ENCODE data around the gene RAB6B. TPM values are rescaled to one million over a fixed set of nuclear protein-coding genes. Genes with fewer than 3 reads are reported as not detected.

The RAB6B gene
- total and polyA plus RNA-seq, 2 of the 4 experiments (the other 2 are of a cell fraction): 0.18 to 1.2 TPM

DNA sequence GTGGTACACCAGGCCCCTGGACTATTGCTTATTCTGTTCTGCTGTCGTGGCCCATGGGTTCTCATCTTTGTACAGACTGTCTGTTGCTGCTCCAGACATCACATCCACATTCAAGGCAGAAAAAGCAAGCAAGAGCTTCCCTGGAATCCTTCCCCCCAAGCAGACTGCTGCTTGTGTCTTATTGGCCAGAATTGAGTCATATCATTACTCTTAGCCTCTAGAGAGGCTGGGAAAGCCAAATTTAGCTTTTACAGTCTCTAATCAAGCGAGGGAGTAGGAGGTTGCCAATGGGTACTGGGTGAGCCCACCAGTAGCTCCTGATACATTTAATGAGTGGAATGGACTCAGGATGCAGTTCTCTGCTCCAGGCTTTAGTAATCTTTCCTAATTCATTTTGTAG lies 39.4 kb downstream of the RAB6B start:
- H2BK20ac ChIP-seq (ENCODE audit: low read depth, low read length): no peak overlapping the region
- no peak overlapping the region for H2AFZ ChIP-seq (replicated peaks; ENCODE audit: low read length, poor library complexity)
- no peak overlapping the region for H2AK5ac ChIP-seq (ENCODE audit: low read depth, low read length)
- WGBS, 2 experiments (ENCODE audit: extremely low coverage in 2 of 2, insufficient read length in 1 of 2): no CpG with 5 or more reads among the region's 2 CpGs
- H4K91ac ChIP-seq (ENCODE audit: insufficient read depth, low read depth, low read length): no peak overlapping the region
- no peak overlapping the region for H2BK5ac ChIP-seq (ENCODE audit: low read depth, low read length, poor library complexity, severe bottlenecking)
- H3K18ac ChIP-seq (ENCODE audit: low read depth, low read length): no peak overlapping the region
- H3K79me1 ChIP-seq (ENCODE audit: low read depth in 1 of 2, low read length in 2 of 2): no peaks in the 10 kb centered on the region
- CTCF ChIA-PET: no interaction called here
- no peak overlapping the region for H3K27ac ChIP-seq (ENCODE audit: insufficient read depth, low read length)
- intact Hi-C loops (cut with micrococcal nuclease) (no loop called here), dilution Hi-C loops (cut with HindIII; ENCODE audit: low sequenced_read_pairs, unreplicated experiment) (no loop called here), in situ Hi-C loops (cut with MboI; ENCODE audit: low sequenced_read_pairs) (no loop called here)
- POLR2A ChIA-PET (ENCODE audit: unreplicated experiment): no interaction called here
- H3K9me1 ChIP-seq (ENCODE audit: insufficient read depth, low read length): no peaks in the 10 kb centered on the region
- no peak overlapping the region for H3K23ac ChIP-seq (ENCODE audit: low read depth, low read length)
- no peaks in the 10 kb centered on the region for H3K4me1 ChIP-seq (ENCODE audit: control insufficient read depth, insufficient read depth, low read length)
- no peak; the same call in 1 of the 2 replicates for ATAC-seq (ENCODE audit: low read depth)
- H2AK9ac ChIP-seq (replicated peaks; ENCODE audit: low read depth, low read length, poor library complexity): no peak overlapping the region
- no peak overlapping the region for H3K56ac ChIP-seq (ENCODE audit: extremely low read depth, insufficient read depth, low read length)
- H3K36me3 ChIP-seq (ENCODE audit: control insufficient read depth, insufficient read depth, low read length): no peaks in the 10 kb centered on the region
- BruUV-seq (replicated peaks): no TSS peak
- no peak overlapping the region for H2BK120ac ChIP-seq (ENCODE audit: low read depth, low read length)
- TF ChIP-seq SMC3 (IDR thresholded peaks at IDR 0.05; ENCODE audit: low read depth, low read length) (no peak), CEBPB (IDR thresholded peaks at IDR 0.05; ENCODE audit: low read depth, low read length) (no peak), CHD1 (IDR thresholded peaks at IDR 0.05; ENCODE audit: low read depth, low read length) (no peak), BHLHE40 (IDR thresholded peaks at IDR 0.05; ENCODE audit: low read depth, low read length) (no peak), MAZ (IDR thresholded peaks at IDR 0.05; ENCODE audit: borderline replicate concordance, low read depth, low read length) (no peak), RFX5 (IDR thresholded peaks at IDR 0.05; ENCODE audit: low read depth, low read length) (no peak), NFE2L2 (IDR thresholded peaks at IDR 0.05; ENCODE audit: low read depth, low read length) (no peak), RAD21 (IDR thresholded peaks at IDR 0.05; ENCODE audit: low read length) (no peak), MAFK (IDR thresholded peaks at IDR 0.05; ENCODE audit: low read depth, low read length) (no peak), RCOR1 (IDR thresholded peaks at IDR 0.05; ENCODE audit: insufficient replicate concordance, low read length) (no peak), POLR2A (IDR thresholded peaks at IDR 0.05; ENCODE audit: low read depth, low read length) (no peak), MXI1 (IDR thresholded peaks at IDR 0.05; ENCODE audit: borderline replicate concordance, low read depth, low read length) (no peak), FOS (IDR thresholded peaks at IDR 0.05; ENCODE audit: low read depth, low read length) (no peak)
- TF ChIP-seq, protein P1, sequence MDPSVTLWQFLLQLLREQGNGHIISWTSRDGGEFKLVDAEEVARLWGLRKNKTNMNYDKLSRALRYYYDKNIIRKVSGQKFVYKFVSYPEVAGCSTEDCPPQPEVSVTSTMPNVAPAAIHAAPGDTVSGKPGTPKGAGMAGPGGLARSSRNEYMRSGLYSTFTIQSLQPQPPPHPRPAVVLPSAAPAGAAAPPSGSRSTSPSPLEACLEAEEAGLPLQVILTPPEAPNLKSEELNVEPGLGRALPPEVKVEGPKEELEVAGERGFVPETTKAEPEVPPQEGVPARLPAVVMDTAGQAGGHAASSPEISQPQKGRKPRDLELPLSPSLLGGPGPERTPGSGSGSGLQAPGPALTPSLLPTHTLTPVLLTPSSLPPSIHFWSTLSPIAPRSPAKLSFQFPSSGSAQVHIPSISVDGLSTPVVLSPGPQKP (IDR thresholded peaks at IDR 0.05; ENCODE audit: borderline replicate concordance, low read depth, low read length): no peak
- TF ChIP-seq, protein P2, sequence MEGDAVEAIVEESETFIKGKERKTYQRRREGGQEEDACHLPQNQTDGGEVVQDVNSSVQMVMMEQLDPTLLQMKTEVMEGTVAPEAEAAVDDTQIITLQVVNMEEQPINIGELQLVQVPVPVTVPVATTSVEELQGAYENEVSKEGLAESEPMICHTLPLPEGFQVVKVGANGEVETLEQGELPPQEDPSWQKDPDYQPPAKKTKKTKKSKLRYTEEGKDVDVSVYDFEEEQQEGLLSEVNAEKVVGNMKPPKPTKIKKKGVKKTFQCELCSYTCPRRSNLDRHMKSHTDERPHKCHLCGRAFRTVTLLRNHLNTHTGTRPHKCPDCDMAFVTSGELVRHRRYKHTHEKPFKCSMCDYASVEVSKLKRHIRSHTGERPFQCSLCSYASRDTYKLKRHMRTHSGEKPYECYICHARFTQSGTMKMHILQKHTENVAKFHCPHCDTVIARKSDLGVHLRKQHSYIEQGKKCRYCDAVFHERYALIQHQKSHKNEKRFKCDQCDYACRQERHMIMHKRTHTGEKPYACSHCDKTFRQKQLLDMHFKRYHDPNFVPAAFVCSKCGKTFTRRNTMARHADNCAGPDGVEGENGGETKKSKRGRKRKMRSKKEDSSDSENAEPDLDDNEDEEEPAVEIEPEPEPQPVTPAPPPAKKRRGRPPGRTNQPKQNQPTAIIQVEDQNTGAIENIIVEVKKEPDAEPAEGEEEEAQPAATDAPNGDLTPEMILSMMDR (conservative IDR thresholded peaks at IDR 0.05; ENCODE audit: low read depth, low read length): no peak
- TF ChIP-seq, protein P3, sequence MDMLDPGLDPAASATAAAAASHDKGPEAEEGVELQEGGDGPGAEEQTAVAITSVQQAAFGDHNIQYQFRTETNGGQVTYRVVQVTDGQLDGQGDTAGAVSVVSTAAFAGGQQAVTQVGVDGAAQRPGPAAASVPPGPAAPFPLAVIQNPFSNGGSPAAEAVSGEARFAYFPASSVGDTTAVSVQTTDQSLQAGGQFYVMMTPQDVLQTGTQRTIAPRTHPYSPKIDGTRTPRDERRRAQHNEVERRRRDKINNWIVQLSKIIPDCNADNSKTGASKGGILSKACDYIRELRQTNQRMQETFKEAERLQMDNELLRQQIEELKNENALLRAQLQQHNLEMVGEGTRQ (IDR thresholded peaks at IDR 0.05; ENCODE audit: low read depth, low read length): no peak
- no peaks in the 10 kb centered on the region for H3K9me3 ChIP-seq (ENCODE audit: control insufficient read depth, insufficient read depth, low read length)
- H3K9ac ChIP-seq (ENCODE audit: low read depth, low read length): no peak overlapping the region
- H2BK15ac ChIP-seq (ENCODE audit: low read depth, low read length): no peak overlapping the region
- H4K8ac ChIP-seq (ENCODE audit: low read depth in 2 of 2, low read length in 2 of 2): no peak overlapping the region
- H3K4me3 ChIP-seq (ENCODE audit: insufficient read depth, low read depth, low read length): no peak overlapping the region
- no peak overlapping the region for H3K14ac ChIP-seq (replicated peaks; ENCODE audit: low read depth, low read length)
- H3K4me2 ChIP-seq (ENCODE audit: low read depth, low read length): no peak overlapping the region
- no peak overlapping the region for H4K5ac ChIP-seq (ENCODE audit: low read depth, low read length)
- no peak overlapping the region for H3K4ac ChIP-seq (ENCODE audit: low read depth, low read length)
- peaks cover 8% of the 10 kb centered on the region for H3K27me3 ChIP-seq (ENCODE audit: control insufficient read depth, insufficient read depth, low read length)
- H4K20me1 ChIP-seq (ENCODE audit: insufficient read depth, low read length): no peaks in the 10 kb centered on the region
- peak; percentile 27 for DNase-seq
